IMR-90 (cell line): ENCODE data around the gene RLN2. TPM values are rescaled to one million over a fixed set of nuclear protein-coding genes. Genes with fewer than 3 reads are reported as not detected.

Source experiments
- ATAC-seq: fragments of 200-7000 bp; cut with Tn5 transposase; 2 replicates; pipeline ENCODE4 v1.9.1; 2020; ENCODE audit warnings: low read depth, mild to moderate bottlenecking, moderate library complexity
- BruUV-seq: library from RNA; stranded (reverse); fragments of 400-500 nt; replicated peaks from 2 replicates; lab custom pipeline; 2021; lab: Mats Ljungman, UMichigan
- CTCF ChIA-PET: fragments of 300-600 bp; formaldehyde crosslinking; extraction: SDS; loops from one replicate; lab custom pipeline; 2021; ENCODE audit warnings: antibody characterized with exemption; lab: Yijun Ruan, JAX
- POLR2A ChIA-PET: fragments of 300-600 bp; sonication (Branson Sonifier 250); formaldehyde crosslinking; loops from one replicate; lab custom pipeline; 2022; ENCODE audit warnings: antibody characterized with exemption; ENCODE audit not compliant: unreplicated experiment; lab: Charles Lee
- DNase-seq: peaks from one replicate; pipeline ENCODE4 v3.0.0; 2013
- H2AFZ ChIP-seq: replicated peaks from 2 replicates; pipeline ENCODE3; 2013; ENCODE audit warnings: low read length, mild to moderate bottlenecking; ENCODE audit not compliant: poor library complexity
- H2AK5ac ChIP-seq: 2 replicates; pipeline ENCODE4 v1.6.1; 2013; ENCODE audit warnings: low read depth, low read length, inconsistent platforms
- H2AK9ac ChIP-seq: replicated peaks from 2 replicates; pipeline ENCODE3; 2013; ENCODE audit warnings: mild to moderate bottlenecking, low read depth, low read length, moderate library complexity; ENCODE audit not compliant: poor library complexity
- H2BK120ac ChIP-seq: 2 replicates; pipeline ENCODE4 v1.6.1; 2013; ENCODE audit warnings: low read depth, low read length, inconsistent platforms
- H2BK15ac ChIP-seq: 3 replicates; pipeline ENCODE4 v1.6.1; 2013; ENCODE audit warnings: low read depth, low read length, inconsistent platforms
- H2BK20ac ChIP-seq: 2 replicates; pipeline ENCODE4 v1.6.1; 2013; ENCODE audit warnings: low read depth, mild to moderate bottlenecking, inconsistent platforms, low read length, moderate library complexity
- H2BK5ac ChIP-seq: 2 replicates; pipeline ENCODE4 v1.6.1; 2013; ENCODE audit warnings: mild to moderate bottlenecking, low read depth, low read length, inconsistent platforms; ENCODE audit not compliant: poor library complexity, severe bottlenecking
- H3K14ac ChIP-seq: replicated peaks from 2 replicates; pipeline ENCODE4 v1.6.1; 2013; ENCODE audit warnings: low read depth, low read length, inconsistent platforms
- H3K18ac ChIP-seq: 2 replicates; pipeline ENCODE4 v1.6.1; 2013; ENCODE audit warnings: low read depth, low read length, control low read depth
- H3K23ac ChIP-seq: 2 replicates; pipeline ENCODE4 v1.6.1; 2013; ENCODE audit warnings: low read depth, low read length, inconsistent platforms
- H3K27ac ChIP-seq: 2 replicates; pipeline ENCODE4 v1.5.1; 2013; ENCODE audit warnings: mild to moderate bottlenecking, control low read depth, low read length; ENCODE audit not compliant: insufficient read depth
- H3K27me3 ChIP-seq: 2 replicates; pipeline ENCODE4 v1.6.1; 2013; ENCODE audit warnings: low read length; ENCODE audit not compliant: control insufficient read depth, insufficient read depth
- H3K36me3 ChIP-seq: 2 replicates; pipeline ENCODE4 v1.6.1; 2013; ENCODE audit warnings: low read length, mixed read lengths; ENCODE audit not compliant: control insufficient read depth, insufficient read depth
- H3K4ac ChIP-seq: 2 replicates; pipeline ENCODE4 v1.6.1; 2013; ENCODE audit warnings: low read depth, low read length, inconsistent platforms
- H3K4me1 ChIP-seq: 2 replicates; pipeline ENCODE4 v1.6.1; 2013; ENCODE audit warnings: low read length, mixed read lengths; ENCODE audit not compliant: control insufficient read depth, insufficient read depth
- H3K4me2 ChIP-seq: 2 replicates; pipeline ENCODE4 v1.6.1; 2013; ENCODE audit warnings: low read depth, mild to moderate bottlenecking, control low read depth, low read length, moderate library complexity
- H3K4me3 ChIP-seq: 2 replicates; pipeline ENCODE4 v1.5.1; 2013; ENCODE audit warnings: low read depth, mild to moderate bottlenecking, control low read depth, low read length, moderate library complexity; ENCODE audit not compliant: insufficient read depth
- H3K56ac ChIP-seq: 2 replicates; pipeline ENCODE4 v1.6.1; 2013; ENCODE audit warnings: low read length, inconsistent platforms; ENCODE audit not compliant: insufficient read depth; ENCODE audit errors: extremely low read depth
- H3K79me1 ChIP-seq, 2 experiments: 2 replicates each; pipeline ENCODE4 v1.6.1; 2013; ENCODE audit warnings: low read length in 2 of 2, inconsistent platforms in 1 of 2, low read depth in 1 of 2
- H3K9ac ChIP-seq: 2 replicates; pipeline ENCODE4 v1.6.1; 2013; ENCODE audit warnings: low read depth, low read length, control low read depth
- H3K9me1 ChIP-seq: 2 replicates; pipeline ENCODE4 v1.6.1; 2013; ENCODE audit warnings: low read length, inconsistent platforms; ENCODE audit not compliant: insufficient read depth
- H3K9me3 ChIP-seq: 2 replicates; pipeline ENCODE4 v1.6.1; 2013; ENCODE audit warnings: low read length; ENCODE audit not compliant: control insufficient read depth, insufficient read depth
- H4K20me1 ChIP-seq: 2 replicates; pipeline ENCODE4 v1.6.1; 2013; ENCODE audit warnings: low read length, inconsistent platforms; ENCODE audit not compliant: insufficient read depth
- H4K5ac ChIP-seq: 2 replicates; pipeline ENCODE4 v1.6.1; 2013; ENCODE audit warnings: mild to moderate bottlenecking, low read depth, low read length, control low read depth
- H4K8ac ChIP-seq, 2 experiments: 2 replicates each; pipeline ENCODE4 v1.6.1; 2013; ENCODE audit warnings: low read depth in 2 of 2, low read length in 2 of 2, control low read depth in 1 of 2, inconsistent platforms in 1 of 2
- H4K91ac ChIP-seq: 2 replicates; pipeline ENCODE4 v1.6.1; 2013; ENCODE audit warnings: low read depth, low read length, inconsistent platforms; ENCODE audit not compliant: insufficient read depth
- BHLHE40 ChIP-seq: fragments of 150-350 bp; IDR thresholded peaks from 2 replicates; pipeline ENCODE4 v1.6.1; 2016; ENCODE audit warnings: mild to moderate bottlenecking, low read depth, low read length
- CHD1 ChIP-seq: IDR thresholded peaks from 2 replicates; pipeline ENCODE4 v1.6.1; 2012; ENCODE audit warnings: low read depth, low read length, improper control_type of control experiment
- FOS ChIP-seq: fragments of 150-350 bp; IDR thresholded peaks from 2 replicates; pipeline ENCODE4 v1.6.1; 2016; ENCODE audit warnings: low read depth, low read length
- MAFK ChIP-seq: IDR thresholded peaks from 2 replicates; pipeline ENCODE4 v1.6.1; 2012; ENCODE audit warnings: low read depth, low read length, improper control_type of control experiment
- MAZ ChIP-seq: IDR thresholded peaks from 2 replicates; pipeline ENCODE4 v1.6.1; 2012; ENCODE audit warnings: low read depth, mild to moderate bottlenecking, low read length, improper control_type of control experiment, moderate library complexity, borderline replicate concordance
- MXI1 ChIP-seq: IDR thresholded peaks from 2 replicates; pipeline ENCODE4 v1.6.1; 2012; ENCODE audit warnings: low read depth, mild to moderate bottlenecking, low read length, moderate library complexity, borderline replicate concordance
- RAD21 ChIP-seq: IDR thresholded peaks from 2 replicates; pipeline ENCODE4 v1.6.1; 2012; ENCODE audit warnings: low read length, improper control_type of control experiment
- RCOR1 ChIP-seq: IDR thresholded peaks from 2 replicates; pipeline ENCODE4 v1.6.1; 2012; ENCODE audit warnings: mild to moderate bottlenecking, low read length, improper control_type of control experiment; ENCODE audit not compliant: insufficient replicate concordance
- RFX5 ChIP-seq: IDR thresholded peaks from 2 replicates; pipeline ENCODE4 v1.8.0; 2012; ENCODE audit warnings: low read depth, mild to moderate bottlenecking, low read length, moderate library complexity
- SMC3 ChIP-seq: fragments of 150-350 bp; IDR thresholded peaks from 2 replicates; pipeline ENCODE4 v1.6.1; 2016; ENCODE audit warnings: low read depth, mild to moderate bottlenecking, antibody characterized with exemption, low read length, moderate library complexity
- USF2 ChIP-seq: fragments of 150-350 bp; IDR thresholded peaks from 2 replicates; pipeline ENCODE4 v1.6.1; 2017; ENCODE audit warnings: mild to moderate bottlenecking, antibody characterized with exemption, low read length, low read depth
- dilution Hi-C: fragments of 300-500 bp; cut with HindIII; formaldehyde crosslinking; loops from one replicate; pipeline ENCODE4 v1.14.3; 2018; ENCODE audit warnings: low sequenced_read_pairs; ENCODE audit not compliant: unreplicated experiment
- in situ Hi-C: fragments of 300-500 bp; cut with MboI; formaldehyde crosslinking; loops from 3 replicates; pipeline ENCODE4 v1.14.3; 2019; ENCODE audit warnings: low sequenced_read_pairs, inconsistent platforms, mixed read lengths
- intact Hi-C: fragments of 100-400 bp; cut with micrococcal nuclease; formaldehyde crosslinking; loops from 2 replicates; pipeline ENCODE4 v1.10.0; 2022
- polyA plus RNA-seq, 3 experiments: library from polyadenylated mRNA; depleted of rRNA; stranded (reverse); fragments of >200 nt; gene quantifications; 2 replicates each; pipeline ENCODE4 v1.2.3, GENCODE V29; 2012; ENCODE audit warnings: low replicate concordance in 1 of 3
- total RNA-seq: library from RNA; depleted of rRNA; stranded (reverse); fragments of >200 nt; gene quantifications from 2 replicates; pipeline ENCODE4 v1.2.3, GENCODE V29; 2012

The RLN2 gene
- total and polyA plus RNA-seq, 2 of the 4 experiments (the other 2 are of a cell fraction): not detected

- no peak overlapping the region for H3K18ac ChIP-seq
- no peak overlapping the region for H2AK5ac ChIP-seq
- H3K23ac ChIP-seq: no peak overlapping the region
- intact Hi-C loops: no loop called here
- peaks cover 6% of the 10 kb centered on the region for H3K9me1 ChIP-seq
- H2BK20ac ChIP-seq: no peak overlapping the region
- H4K5ac ChIP-seq: no peak overlapping the region
- no peaks in the 10 kb centered on the region for H3K36me3 ChIP-seq
- no peak overlapping the region for H4K8ac ChIP-seq
- no peak overlapping the region for H2AFZ ChIP-seq
- no peak for DNase-seq
- no peak overlapping the region for H3K56ac ChIP-seq
- H3K79me1 ChIP-seq: no peaks in the 10 kb centered on the region
- POLR2A ChIA-PET: no interaction called here
- H3K27me3 ChIP-seq: no peaks in the 10 kb centered on the region
- no peak overlapping the region for H2BK15ac ChIP-seq
- no peak overlapping the region for H2BK5ac ChIP-seq
- no peak overlapping the region for H4K91ac ChIP-seq
- ATAC-seq: no peak
- no peaks in the 10 kb centered on the region for H4K20me1 ChIP-seq
- no peaks in the 10 kb centered on the region for H3K9me3 ChIP-seq
- H2BK120ac ChIP-seq: no peak overlapping the region
- CTCF ChIA-PET: no interaction called here
- no peak overlapping the region for H3K9ac ChIP-seq
- no peaks in the 10 kb centered on the region for H3K4me1 ChIP-seq
- TF ChIP-seq MAZ (no peak), BHLHE40 (no peak), MXI1 (no peak), USF2 (no peak), RAD21 (no peak), SMC3 (no peak), RCOR1 (no peak), MAFK (no peak), FOS (no peak), RFX5 (no peak), CHD1 (no peak)
- dilution Hi-C loops: no loop called here
- H2AK9ac ChIP-seq: no peak overlapping the region
- H3K4me2 ChIP-seq: no peak overlapping the region
- H3K14ac ChIP-seq: no peak overlapping the region
- in situ Hi-C loops: no loop called here
- BruUV-seq: no TSS peak
- no peak overlapping the region for H3K4me3 ChIP-seq
- no peak overlapping the region for H3K4ac ChIP-seq
- no peak overlapping the region for H3K27ac ChIP-seq
These were observed 40.3 kb downstream of the RLN2 start for GRCh38 chr9:5264219-5264595.
